ENCODE measurements around the gene RPS6KA5.

RPS6KA5 gene

GRCh38 chr14:90805084-90805391 is 255.4 kb downstream of the RPS6KA5 start:
- Histone ChIP-seq H3K27ac (ENCODE audit: low read length) (no peak overlapping the region), H3K9me3 (ENCODE audit: insufficient read depth, low read length, severe bottlenecking) (no peaks in the 10 kb centered on the region), H3K79me2 (ENCODE audit: insufficient read depth, low read length) (no peaks in the 10 kb centered on the region), H2AFZ (ENCODE audit: low read depth, low read length) (no peak overlapping the region), H4K20me1 (ENCODE audit: insufficient read depth, low read length) (0 out of 2 replicates have a peak, but pooled peaks cover 3% of the 10 kb centered on the region), H3K4me3 (ENCODE audit: low read depth in 1 of 2, low read length in 2 of 2) (no peak overlapping the region), H3K4me1 (ENCODE audit: insufficient read depth, low read length) (no peaks in the 10 kb centered on the region), H3K27me3 (ENCODE audit: insufficient read depth, low read length, poor library complexity) (no peaks in the 10 kb centered on the region), H3K36me3 (ENCODE audit: insufficient read depth, low read length) (no peaks in the 10 kb centered on the region), H3K4me2 (ENCODE audit: insufficient read depth, low read length) (no peak overlapping the region), H3K9ac (ENCODE audit: low read depth, low read length) (no peak overlapping the region)
- ATAC-seq (ENCODE audit: insufficient read depth, low read depth): no peak
- TF ChIP-seq CTCF (IDR thresholded peaks at IDR 0.05; ENCODE audit: borderline replicate concordance, extremely low read depth, low read length, poor library complexity, severe bottlenecking): no peak
- no peak for DNase-seq

- Histone ChIP-seq H3K27ac (ENCODE audit: low read length) (no peak overlapping the region), H3K79me2 (ENCODE audit: insufficient read depth, low read length) (no peaks in the 10 kb centered on the region), H2AFZ (ENCODE audit: low read depth, low read length) (no peak overlapping the region), H3K36me3 (ENCODE audit: insufficient read depth, low read length) (no peaks in the 10 kb centered on the region), H4K20me1 (ENCODE audit: insufficient read depth, low read length) (0 out of 2 replicates have a peak, but pooled peaks cover 3% of the 10 kb centered on the region), H3K4me2 (ENCODE audit: insufficient read depth, low read length) (no peak overlapping the region), H3K9ac (ENCODE audit: low read depth, low read length) (no peak overlapping the region), H3K4me1 (ENCODE audit: insufficient read depth, low read length) (no peaks in the 10 kb centered on the region), H3K9me3 (ENCODE audit: insufficient read depth, low read length, severe bottlenecking) (no peaks in the 10 kb centered on the region), H3K27me3 (ENCODE audit: insufficient read depth, low read length, poor library complexity) (no peaks in the 10 kb centered on the region), H3K4me3 (ENCODE audit: low read depth in 1 of 2, low read length in 2 of 2) (no peak overlapping the region)
- DNase-seq (no peak), ATAC-seq (ENCODE audit: insufficient read depth, low read depth) (no peak)
- TF ChIP-seq EZH2 (IDR thresholded peaks at IDR 0.05; ENCODE audit: borderline replicate concordance, low read depth, low read length, severe bottlenecking) (no peak), CTCF (IDR thresholded peaks at IDR 0.05; ENCODE audit: borderline replicate concordance, extremely low read depth, low read length, poor library complexity, severe bottlenecking) (no peak)
Measured at GRCh38 chr14:90804292-90805083, 256.0 kb downstream of the RPS6KA5 start.

- H3K36me3 ChIP-seq (ENCODE audit: insufficient read depth, low read length): no peaks in the 10 kb centered on the region
- H3K79me2 ChIP-seq (ENCODE audit: insufficient read depth, low read length): no peaks in the 10 kb centered on the region
- H3K4me2 ChIP-seq (ENCODE audit: insufficient read depth, low read length): no peak overlapping the region
- no peak overlapping the region for H3K27ac ChIP-seq (ENCODE audit: low read length)
- no peak for TF ChIP-seq EZH2 (IDR thresholded peaks at IDR 0.05; ENCODE audit: borderline replicate concordance, low read depth, low read length, severe bottlenecking)
- TF ChIP-seq CTCF (IDR thresholded peaks at IDR 0.05; ENCODE audit: borderline replicate concordance, extremely low read depth, low read length, poor library complexity, severe bottlenecking): no peak
- ATAC-seq (ENCODE audit: insufficient read depth, low read depth) (no peak), DNase-seq (no peak)
- no peaks in the 10 kb centered on the region for H3K4me1 ChIP-seq (ENCODE audit: insufficient read depth, low read length)
- no peak overlapping the region for H3K4me3 ChIP-seq (ENCODE audit: low read depth in 1 of 2, low read length in 2 of 2)
- no peak overlapping the region for H3K9ac ChIP-seq (ENCODE audit: low read depth, low read length)
- no peak overlapping the region for H2AFZ ChIP-seq (ENCODE audit: low read depth, low read length)
- no peaks in the 10 kb centered on the region for H3K27me3 ChIP-seq (ENCODE audit: insufficient read depth, low read length, poor library complexity)
- H4K20me1 ChIP-seq (ENCODE audit: insufficient read depth, low read length): 0 out of 2 replicates have a peak, but pooled peaks cover 3% of the 10 kb centered on the region
- no peaks in the 10 kb centered on the region for H3K9me3 ChIP-seq (ENCODE audit: insufficient read depth, low read length, severe bottlenecking)
Measured at GRCh38 chr14:90803249-90803648, 257.2 kb downstream of the RPS6KA5 start.
